ENCODE measurements around the gene KCP. TPM values are rescaled to one million over a fixed set of nuclear protein-coding genes. Genes with fewer than 3 reads are reported as not detected.

Gene KCP
- total RNA-seq, 1 experiment from 2014 or later, result 0.68 TPM

- ChIA-PET POLR2A (interaction anchor here (1.2 kb wide), 1 partner anchor 11 kb away, joined by 10 read pairs; no protein-coding TSS in a partner anchor), CTCF (interaction anchor here (0.5 to 2.4 kb wide), 9 partner anchors 19 to 525 kb away, joined by 3 to 15 read pairs (median 3); no protein-coding TSS in a partner anchor)
- Mint-ChIP-seq H3K27ac (ENCODE audit: low read depth, unreplicated experiment) (no peak overlapping the region), H3K27me3 (ENCODE audit: insufficient read depth, unreplicated experiment) (peaks cover 6% of the 10 kb centered on the region), H3K4me3 (ENCODE audit: unreplicated experiment) (no peak overlapping the region), H3K4me1 (ENCODE audit: insufficient read depth, unreplicated experiment) (peaks cover 17% of the 10 kb centered on the region), H3K9me3 (ENCODE audit: unreplicated experiment) (no peaks in the 10 kb centered on the region), H3K36me3 (ENCODE audit: insufficient read depth, unreplicated experiment) (no peaks in the 10 kb centered on the region)
- no TSS peak for BruUV-seq (replicated peaks)
- no peak for TF ChIP-seq CTCF (IDR thresholded peaks at IDR 0.05; ENCODE audit: unreplicated experiment)
- no peak for DNase-seq (ENCODE audit: unreplicated experiment)
- intact Hi-C loops (cut with micrococcal nuclease), result loop anchor here (10.0 kb wide), 1 partner anchor 312 kb away; no protein-coding TSS in a partner anchor
Measured at GRCh38 chr7:128902761-128903585, 7.5 kb downstream of the KCP start.

- POLR2A ChIA-PET, result interaction anchor here (0.6 to 1.1 kb wide), 4 partner anchors 39 to 109 kb away, joined by 3 read pairs; no protein-coding TSS in a partner anchor
Measured at GRCh38 chr7:128900237-128900636, 10.3 kb downstream of the KCP start.

GRCh38 chr7:128899392-128899791 lies 11.1 kb downstream of the KCP start:
- Mint-ChIP-seq H3K4me1 (ENCODE audit: insufficient read depth, unreplicated experiment) (peaks cover 30% of the 10 kb centered on the region), H3K36me3 (ENCODE audit: insufficient read depth, unreplicated experiment) (no peaks in the 10 kb centered on the region), H3K4me3 (ENCODE audit: unreplicated experiment) (no peak overlapping the region), H3K27ac (ENCODE audit: low read depth, unreplicated experiment) (no peak overlapping the region), H3K9me3 (ENCODE audit: unreplicated experiment) (no peaks in the 10 kb centered on the region), H3K27me3 (ENCODE audit: insufficient read depth, unreplicated experiment) (no peaks in the 10 kb centered on the region)
- TF ChIP-seq CTCF (IDR thresholded peaks at IDR 0.05; ENCODE audit: unreplicated experiment), result no peak
- CTCF ChIA-PET, result interaction anchor here (4.9 kb wide), 1 partner anchor 192 kb away, joined by 18 read pairs; no protein-coding TSS in a partner anchor
- DNase-seq (ENCODE audit: unreplicated experiment), result no peak
- BruUV-seq (replicated peaks), result no TSS peak
- intact Hi-C loops (cut with micrococcal nuclease), result no loop called here
- POLR2A ChIA-PET, result interaction anchor here (1.1 kb wide), 1 partner anchor 63 kb away, joined by 3 read pairs; no protein-coding TSS in a partner anchor

More at GRCh38 chr7:128900237-128900636, 10.3 kb downstream of the KCP start:
- BruUV-seq (replicated peaks), result no TSS peak
- TF ChIP-seq CTCF (IDR thresholded peaks at IDR 0.05; ENCODE audit: unreplicated experiment), result no peak
- Mint-ChIP-seq H3K27ac (ENCODE audit: low read depth, unreplicated experiment) (no peak overlapping the region), H3K27me3 (ENCODE audit: insufficient read depth, unreplicated experiment) (no peaks in the 10 kb centered on the region), H3K4me1 (ENCODE audit: insufficient read depth, unreplicated experiment) (peaks cover 30% of the 10 kb centered on the region), H3K4me3 (ENCODE audit: unreplicated experiment) (no peak overlapping the region), H3K9me3 (ENCODE audit: unreplicated experiment) (no peaks in the 10 kb centered on the region), H3K36me3 (ENCODE audit: insufficient read depth, unreplicated experiment) (no peaks in the 10 kb centered on the region)
- CTCF ChIA-PET, result interaction anchor here (0.7 to 4.9 kb wide), 2 partner anchors 62 to 191 kb away, joined by 3 to 18 read pairs; no protein-coding TSS in a partner anchor
- no peak for DNase-seq (ENCODE audit: unreplicated experiment)
- intact Hi-C loops (cut with micrococcal nuclease), result loop anchor here (10.0 kb wide), 1 partner anchor 315 kb away; no protein-coding TSS in a partner anchor

- Mint-ChIP-seq H3K27ac (ENCODE audit: low read depth, unreplicated experiment) (no peak overlapping the region), H3K27me3 (ENCODE audit: insufficient read depth, unreplicated experiment) (no peaks in the 10 kb centered on the region), H3K4me3 (ENCODE audit: unreplicated experiment) (no peak overlapping the region), H3K36me3 (ENCODE audit: insufficient read depth, unreplicated experiment) (no peaks in the 10 kb centered on the region), H3K9me3 (ENCODE audit: unreplicated experiment) (no peaks in the 10 kb centered on the region), H3K4me1 (ENCODE audit: insufficient read depth, unreplicated experiment) (peaks cover 30% of the 10 kb centered on the region)
- CTCF ChIA-PET, result interaction anchor here (1.2 kb wide), 1 partner anchor 15 kb away, joined by 3 read pairs; no protein-coding TSS in a partner anchor
- intact Hi-C loops (cut with micrococcal nuclease), result no loop called here
- no TSS peak for BruUV-seq (replicated peaks)
- DNase-seq (ENCODE audit: unreplicated experiment), result no peak
- POLR2A ChIA-PET, result interaction anchor here (1.6 kb wide), 1 partner anchor 32 kb away, joined by 4 read pairs; no protein-coding TSS in a partner anchor
- TF ChIP-seq CTCF (IDR thresholded peaks at IDR 0.05; ENCODE audit: unreplicated experiment), result no peak
Measured at GRCh38 chr7:128895320-128895719, 15.2 kb downstream of the KCP start.
